NCI-H2029 treated with DMSO at 0.1 percent for 48 hours (cell line): Measurements from ENCODE around the gene SLC35F1.

ENCODE experiments used
- DNase-seq: peaks from one replicate; lab custom pipeline; 2025; lab: John Stamatoyannopoulos, UW

SLC35F1 gene

DNA sequence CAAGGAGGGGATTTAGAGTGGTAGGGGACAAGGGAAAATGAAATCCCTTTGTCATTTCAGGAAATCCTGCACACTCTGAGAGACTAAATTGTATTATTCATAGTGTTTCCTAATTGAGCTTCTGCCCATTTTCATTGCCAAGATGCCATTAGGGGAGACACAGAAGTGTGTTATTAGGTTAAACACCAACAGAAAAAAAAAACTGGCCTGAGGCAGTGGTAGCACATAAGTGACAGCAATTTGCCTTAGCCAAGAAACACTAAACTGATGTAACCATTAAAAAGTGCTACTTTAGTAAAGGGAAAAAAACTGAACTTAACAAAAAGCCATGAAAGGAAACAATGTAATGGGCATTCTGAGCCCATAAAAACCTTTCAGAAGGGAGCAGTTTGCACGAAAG is 370.6 kb downstream of the SLC35F1 start:
- no peak for DNase-seq

DNA sequence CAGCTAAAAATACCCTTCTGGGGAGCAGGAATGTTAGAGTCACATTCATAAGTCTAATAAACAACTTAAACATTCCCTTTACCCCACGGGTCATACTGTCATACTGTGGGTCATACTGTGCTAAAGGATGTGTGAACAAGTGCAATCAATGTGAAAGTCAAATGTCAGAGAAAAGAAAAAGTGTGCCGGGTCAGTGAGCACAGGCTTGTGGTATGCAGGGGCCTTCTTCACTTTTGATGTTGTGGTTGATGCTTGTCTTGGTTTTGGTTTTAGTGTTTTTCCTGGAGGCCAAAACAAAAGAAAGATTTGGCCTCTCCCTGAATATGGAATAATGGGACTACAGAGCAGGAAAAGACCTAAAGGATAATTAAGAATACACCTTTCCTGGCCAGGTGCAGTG is 373.1 kb downstream of the SLC35F1 start:
- no peak for DNase-seq

DNA sequence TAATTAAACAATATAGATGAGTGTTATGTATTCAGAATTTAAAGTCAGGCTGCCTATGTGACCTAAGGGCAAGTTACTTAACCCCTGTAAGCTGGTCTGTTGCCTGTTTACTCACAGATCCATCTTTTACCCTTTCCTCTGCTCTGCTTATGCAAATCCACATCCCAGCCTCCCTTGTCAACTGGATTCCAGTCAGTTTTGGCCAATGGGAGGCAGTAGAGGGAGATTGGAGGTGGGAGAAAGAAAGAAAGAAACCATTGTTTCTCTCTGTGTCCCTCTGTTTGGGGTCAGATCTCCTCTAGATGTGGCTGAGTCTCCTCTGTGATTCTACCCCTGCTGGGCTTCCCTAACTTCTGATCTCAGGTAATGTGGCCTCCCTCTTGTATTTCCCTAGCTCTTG is 374.2 kb downstream of the SLC35F1 start:
- no peak for DNase-seq

DNA sequence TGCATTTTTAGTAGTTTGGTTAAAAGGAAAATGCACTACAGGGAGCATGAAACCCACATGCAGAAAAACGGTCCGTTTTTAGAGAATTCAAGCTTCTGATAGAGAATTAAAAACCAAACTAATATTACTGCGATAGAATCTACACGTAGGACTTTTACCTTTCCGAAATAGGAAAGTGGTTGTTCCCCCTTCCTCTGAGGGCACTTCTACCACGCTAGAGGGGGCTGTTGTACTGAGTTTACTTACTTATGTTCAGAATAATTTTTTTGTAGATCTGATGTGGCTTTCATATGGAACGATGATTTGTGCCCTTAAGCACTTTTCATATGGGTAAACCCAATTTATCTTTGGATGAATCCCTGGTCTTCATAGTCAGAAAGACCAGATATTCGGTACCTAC is 376.7 kb downstream of the SLC35F1 start:
- peak; percentile 94 for DNase-seq

DNA sequence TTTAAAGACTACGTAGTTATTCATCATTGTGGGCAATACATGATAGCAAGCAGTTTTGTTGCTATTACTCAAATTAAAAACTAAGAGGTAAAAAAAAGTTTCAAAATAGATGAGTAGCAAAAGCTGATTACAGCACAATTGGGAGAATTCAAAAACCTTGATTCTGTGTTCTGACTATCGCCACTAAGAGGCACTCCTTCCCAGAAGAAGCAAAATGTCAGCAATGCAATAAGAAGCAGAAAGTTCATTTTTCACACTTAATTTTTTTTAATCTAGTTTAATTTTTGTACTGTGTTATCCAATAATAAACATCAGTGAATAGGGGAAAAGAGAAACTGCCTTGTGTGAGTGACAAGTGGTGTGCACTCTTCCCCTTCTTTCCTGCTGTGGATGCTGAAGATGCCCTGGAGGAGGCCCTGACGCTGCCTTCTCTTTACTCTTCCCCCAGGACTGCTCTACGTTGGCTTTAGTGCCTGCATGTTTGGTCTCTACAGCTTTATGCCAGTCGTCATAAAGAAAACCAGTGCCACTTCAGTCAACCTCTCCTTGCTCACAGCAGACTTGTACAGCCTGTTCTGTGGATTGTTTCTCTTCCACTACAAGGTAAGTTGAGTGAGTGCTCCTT is 377.8 kb downstream of the SLC35F1 start:
- DNase-seq, result no peak

DNA sequence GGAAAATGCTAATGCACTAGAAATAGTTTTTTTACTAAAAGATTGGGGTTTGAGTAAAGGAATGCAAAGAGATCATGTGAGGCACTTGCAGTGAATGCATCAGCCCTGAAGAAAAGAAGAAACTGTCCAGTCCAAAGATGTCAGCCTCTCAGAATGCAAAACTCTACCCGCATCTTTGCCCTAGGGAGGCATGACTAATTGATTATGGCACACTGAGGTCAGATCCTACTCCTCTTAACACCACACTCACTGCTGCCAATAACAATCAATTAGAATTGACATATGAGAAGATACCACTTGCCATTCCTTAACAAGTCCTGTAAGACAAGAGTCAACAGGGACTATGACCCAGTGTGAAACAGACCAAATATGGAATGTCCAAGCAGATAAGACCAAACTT is 378.7 kb downstream of the SLC35F1 start:
- DNase-seq, result no peak

DNA sequence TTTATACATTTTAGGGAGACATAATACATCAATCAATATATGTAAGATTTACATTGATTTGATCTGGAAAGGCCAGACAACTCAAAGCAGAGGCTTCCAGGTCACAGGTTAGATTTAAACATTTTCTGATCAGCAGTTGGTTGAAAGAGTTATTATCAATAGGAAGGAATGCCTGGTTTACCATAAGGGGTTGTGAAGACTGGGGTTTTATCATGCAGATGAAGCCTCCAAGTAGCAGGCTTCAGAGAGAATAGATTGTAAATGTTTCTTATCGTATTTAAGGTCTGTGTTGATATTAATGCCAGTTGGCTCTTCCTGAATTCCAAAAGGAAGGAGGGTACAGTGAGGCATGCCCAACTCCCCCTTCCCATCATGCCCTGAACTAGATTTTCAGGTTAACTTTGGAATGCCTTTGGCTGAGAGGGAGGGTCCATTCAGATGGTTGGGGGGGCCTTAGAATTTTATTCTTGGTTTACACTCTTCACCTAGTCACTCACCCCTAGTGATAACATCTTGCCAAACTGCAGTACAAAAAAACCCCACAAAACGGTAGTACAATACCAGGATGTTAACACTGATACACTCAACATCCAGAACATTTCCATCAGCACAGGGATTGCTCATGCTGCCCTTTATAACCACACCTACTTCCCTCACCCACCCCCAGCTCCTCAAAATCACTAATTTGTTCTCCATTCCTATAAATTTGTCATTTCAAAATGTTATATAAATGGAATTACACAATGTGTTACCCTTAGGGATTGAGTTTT is 381.5 kb downstream of the SLC35F1 start:
- no peak for DNase-seq

DNA sequence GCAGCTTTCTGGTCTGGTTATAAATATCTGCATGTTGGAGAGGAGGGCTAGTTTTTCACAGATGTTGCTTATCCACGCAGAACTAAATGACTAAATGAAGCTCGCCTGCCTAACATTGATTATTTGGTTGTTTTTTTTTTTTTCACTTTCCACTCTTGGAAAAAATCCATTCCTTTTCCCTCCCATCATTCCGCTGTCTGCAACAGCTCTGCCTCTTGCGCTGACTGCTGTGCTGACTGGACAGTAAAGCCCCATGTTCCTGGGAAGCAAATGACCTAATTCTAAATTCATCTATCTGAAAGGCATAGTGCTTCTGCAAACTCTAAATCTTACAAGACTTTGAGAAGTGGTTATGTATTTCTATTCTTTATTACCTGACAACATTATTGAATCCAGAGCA is 385.5 kb downstream of the SLC35F1 start:
- DNase-seq, result no peak

DNA sequence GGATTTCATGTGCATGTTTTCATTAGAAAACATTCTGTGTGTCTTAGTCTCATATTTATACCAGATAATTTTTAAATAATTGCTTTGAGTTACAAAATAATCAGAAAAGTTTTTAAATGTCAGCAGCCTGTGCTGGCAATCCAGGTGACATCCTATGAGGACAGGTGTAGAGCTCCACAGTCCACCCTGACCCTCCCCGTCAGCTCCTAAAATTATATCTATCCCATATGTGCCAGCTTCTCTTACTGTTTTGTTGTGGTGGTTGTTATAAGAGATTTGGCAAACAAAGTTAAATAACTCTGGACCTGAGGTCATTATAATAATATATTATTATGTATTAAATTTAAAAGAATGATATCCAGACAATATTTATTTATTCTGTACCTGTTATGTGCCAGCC is 387.8 kb downstream of the SLC35F1 start:
- no peak for DNase-seq

DNA sequence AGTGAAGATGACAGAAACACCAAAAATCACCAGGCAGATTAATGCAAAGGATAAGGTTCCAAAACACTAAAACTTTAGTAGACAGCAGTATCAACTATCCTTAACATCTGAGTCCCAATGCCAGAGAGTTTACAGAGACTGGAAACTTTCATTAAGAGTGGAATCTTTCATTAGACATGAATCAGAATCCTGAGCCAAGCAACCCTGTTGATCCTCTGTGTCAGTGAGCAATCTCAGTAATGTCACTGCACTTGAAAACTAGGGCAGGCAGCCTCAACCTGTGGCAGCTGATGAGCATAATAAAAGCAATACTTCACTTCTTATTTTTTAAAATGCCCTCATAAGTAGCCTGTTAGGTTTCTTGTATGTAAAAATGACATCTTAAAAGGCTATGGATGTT is 388.3 kb downstream of the SLC35F1 start:
- DNase-seq, result no peak

DNA sequence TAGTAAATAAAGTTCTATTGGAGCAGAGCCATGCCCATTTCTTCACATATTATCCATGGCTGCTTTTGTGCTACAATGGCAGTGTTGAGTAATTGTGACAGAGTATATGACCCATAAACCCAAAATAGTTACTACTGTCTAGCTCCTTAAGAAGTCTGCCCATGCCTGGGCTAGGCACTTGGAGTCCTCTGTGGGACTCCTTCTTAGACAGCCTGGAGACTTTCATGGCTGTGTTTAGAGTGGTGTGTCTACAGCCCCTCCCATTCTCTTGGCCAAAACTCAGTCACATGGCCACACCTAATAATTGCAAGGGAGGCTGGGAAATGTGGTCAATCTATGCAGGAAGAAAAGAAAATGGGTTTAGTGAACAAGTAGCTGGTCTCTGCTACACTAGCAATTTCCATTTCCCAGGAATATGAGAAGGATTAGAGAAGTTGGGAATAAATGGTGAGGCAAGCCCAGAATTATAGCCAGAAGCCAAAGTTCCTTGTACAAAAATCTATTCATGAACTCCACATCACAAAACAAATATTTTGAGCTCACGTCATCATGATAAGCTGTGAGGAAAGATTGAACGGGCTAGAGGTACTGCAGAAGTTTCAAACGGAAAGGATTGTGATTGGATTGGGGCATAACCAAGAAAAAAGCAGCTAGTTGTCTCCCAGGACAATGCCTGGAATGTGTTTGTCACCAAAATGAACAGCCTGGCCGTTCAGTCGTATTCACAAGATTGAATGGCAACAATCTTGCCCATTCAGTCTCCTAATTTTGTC is 389.3 kb downstream of the SLC35F1 start:
- no peak for DNase-seq

DNA sequence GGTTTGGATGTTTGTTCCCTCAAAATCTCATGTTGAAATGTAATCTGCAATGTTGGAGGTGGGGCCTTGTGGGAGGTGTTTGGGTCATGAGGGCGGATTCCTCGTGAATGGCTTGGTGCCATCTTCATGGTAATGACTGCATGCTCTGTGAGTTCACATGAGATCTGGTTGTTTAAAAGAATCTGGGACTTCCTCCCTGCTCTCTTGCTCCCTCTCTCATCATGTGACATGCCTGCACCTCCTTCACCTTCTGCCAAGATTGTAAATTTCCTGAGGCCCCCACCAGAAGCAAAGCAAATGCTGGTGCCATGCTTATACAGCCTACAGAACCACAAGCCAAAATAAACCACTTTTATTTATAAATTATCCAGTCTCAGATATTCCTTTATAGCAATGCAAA is 390.8 kb downstream of the SLC35F1 start:
- no peak for DNase-seq

DNA sequence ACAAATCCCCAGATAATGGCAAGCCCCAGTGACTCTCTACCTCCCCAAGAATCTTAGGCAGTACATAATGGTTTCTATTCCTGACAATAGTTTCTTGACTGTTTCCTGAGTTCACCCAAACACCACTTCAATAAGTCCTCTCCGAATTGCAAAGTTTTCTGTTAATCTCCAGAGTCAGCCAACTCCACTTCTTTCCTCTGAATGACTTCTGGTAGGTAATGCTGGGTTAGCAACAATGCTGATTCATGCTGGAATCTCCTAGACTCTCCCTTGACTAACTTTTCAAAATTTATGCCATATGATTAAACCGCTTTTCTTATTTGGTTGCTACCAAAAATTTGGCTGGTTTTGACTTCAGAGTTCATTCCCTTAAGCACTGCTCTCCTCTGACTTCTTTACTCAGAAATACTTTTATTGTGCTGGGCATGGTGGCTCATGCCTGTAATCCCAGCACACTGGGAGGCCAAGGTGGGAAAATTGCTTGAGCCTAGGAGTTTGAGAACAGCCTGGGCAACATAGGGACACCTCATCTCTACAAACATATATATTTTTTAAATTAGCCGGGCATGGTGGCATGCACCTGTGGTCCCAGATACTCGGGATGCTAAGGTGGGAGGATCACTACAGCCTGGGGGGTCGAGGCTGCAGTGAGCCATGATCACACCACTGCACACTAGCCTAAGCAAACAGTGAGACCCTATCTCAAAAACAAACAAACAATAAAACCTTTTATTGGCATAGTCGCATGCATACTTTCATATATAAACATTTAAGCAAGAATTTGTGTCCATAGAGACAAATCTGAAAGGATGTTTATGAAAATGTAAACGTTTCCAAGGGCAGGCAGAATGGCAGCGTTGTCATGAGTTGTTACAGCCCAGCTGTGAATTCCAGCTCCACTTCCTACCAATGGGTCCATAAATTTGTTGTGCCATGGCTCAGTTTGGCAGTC is 391.7 kb downstream of the SLC35F1 start:
- DNase-seq, result no peak

DNA sequence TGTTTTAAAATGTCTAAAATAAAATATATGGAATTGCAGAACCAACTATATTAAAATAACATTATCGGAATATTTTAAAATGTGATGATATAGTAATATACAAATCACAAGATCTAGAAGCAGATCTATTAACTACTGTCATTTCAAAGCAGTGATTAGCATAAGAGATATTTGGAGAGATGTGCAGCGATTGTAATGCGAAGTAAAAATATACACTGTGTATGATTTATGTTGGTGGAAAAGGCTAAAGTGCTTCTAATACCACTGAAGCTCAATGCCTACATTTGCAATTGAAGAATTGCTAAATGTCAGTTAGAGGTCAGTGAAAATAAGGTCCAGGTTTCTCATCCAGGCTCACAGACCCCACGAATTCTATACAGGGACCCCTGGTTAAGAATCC is 392.4 kb downstream of the SLC35F1 start:
- no peak for DNase-seq

DNA sequence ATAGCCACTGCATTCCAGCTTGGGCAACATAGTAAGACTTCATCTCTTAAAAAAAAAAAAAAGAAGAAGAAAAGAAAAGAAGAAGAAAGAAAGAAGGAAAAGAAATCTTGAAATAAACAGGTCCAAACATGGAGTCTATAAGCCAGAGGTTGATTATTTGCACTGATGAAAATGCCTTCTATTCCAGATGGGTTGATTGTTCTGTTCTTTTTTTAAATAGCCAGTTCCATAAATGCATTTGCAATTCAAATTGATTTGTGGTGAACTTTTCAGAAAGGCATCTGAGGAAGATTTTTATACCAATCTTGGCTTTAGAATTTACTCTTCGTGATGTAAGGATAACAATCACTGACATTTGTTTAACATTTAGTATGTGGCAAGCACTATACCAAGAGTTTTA is 397.3 kb downstream of the SLC35F1 start:
- no peak for DNase-seq

DNA sequence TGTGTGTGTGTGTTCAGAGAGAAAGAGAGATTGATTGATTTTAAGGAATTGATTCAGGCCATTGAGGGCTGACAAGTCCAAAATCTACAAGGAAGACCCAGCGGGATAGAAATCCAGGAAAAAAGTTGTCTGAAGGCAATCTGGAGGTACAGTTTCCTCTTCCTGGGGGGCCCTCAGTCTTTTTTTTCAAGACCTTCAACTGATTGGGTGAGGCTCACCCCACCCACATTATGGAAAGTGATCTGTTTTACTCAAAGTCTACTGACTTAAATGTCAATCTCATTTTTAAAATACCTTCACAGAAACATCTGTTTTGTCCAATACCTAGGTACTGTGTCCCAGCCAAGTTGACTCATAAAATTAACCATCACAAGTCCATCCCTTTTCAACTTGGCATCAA is 398.0 kb downstream of the SLC35F1 start:
- no peak for DNase-seq

DNA sequence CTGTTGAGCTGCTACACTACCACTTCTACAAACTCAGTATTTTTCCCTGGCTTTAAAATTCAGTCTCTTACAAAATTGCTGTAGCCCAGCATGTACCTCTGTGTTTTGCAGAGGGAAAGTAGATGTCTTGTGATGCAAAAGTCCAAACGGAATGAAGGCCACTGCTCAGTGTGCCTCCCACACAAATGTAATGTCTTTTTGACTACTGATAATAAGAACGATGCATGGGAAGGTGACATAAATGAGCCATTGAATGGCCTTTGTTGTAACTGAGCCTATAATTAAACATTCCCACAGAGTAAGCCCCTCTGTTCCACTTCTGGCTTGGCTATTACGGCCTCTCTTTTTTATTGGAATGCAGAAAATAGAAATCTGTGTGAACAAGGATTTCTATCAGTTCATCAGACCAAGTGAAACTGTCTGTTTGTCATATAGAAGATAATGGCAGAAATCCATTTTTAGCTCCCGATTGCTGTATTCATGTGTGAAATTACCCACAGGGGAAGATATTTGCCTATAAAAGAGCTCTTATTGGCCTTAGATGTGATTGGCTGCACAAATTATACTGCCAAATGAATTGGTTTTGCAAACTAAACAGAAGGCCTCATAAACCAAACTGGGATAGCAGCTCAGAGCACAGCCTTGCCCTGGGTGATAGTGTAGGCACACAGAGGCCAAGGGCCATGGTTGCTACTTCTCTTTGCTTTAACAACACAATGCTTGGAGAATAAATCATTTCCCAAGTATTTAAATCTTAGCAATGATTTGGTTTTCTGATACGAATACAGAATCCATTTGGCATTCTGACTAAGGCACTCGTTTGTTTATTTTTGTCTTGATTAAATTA is 399.6 kb downstream of the SLC35F1 start:
- no peak for DNase-seq

DNA sequence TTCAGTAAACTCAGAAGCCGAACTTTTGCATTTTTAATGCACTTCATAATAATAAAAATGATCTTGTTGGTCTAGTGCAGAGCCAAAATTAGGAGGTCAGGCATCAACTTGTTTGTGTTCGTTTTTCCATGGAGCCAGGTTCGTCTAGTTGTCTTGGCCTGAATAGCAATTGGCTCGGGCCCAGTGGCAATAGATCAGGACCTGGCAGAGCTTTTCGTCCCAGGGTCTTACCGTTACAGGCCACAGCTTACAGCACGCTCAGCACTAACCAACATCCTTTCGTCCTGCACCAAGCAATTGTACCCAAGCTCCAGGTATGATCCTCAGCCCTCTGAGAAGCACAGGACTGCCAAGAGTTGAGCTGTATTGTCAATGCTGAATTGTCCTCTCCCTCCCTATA is 400.5 kb downstream of the SLC35F1 start:
- DNase-seq, result no peak

DNA sequence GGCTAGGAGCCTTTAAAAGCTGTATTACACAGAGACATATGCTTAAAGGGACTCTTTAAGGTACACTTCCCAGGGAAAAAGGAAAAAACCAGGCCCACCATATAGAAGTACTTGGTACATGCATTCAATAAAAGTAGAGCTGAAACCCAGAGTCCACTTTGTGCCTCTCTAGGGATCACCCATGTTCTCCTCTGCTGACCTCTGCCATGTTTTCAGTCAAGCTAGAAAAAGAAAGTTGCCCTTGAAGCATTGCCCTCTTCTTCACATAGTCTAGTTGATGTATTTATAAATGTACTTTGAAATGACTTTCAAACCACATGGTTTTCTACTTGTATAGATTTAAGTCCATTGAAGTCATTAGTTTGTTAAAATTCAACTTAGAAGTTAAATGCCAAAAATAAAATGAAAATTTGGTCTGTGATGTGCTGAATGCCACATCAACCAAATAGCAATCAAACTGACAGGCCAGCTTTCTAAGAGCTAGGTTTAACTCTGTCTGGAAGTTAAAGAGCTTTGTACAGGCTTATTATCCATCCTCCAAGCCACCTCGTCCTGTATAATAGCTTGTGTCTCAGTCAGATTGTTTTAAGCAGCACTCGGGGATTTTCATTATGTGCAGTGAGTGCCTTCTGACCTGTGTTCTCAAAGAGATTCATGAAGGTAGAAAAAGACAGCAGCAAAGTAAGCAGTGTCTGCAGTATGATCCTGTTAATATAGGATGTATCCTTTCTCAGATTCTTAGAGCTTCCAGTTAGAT is 402.5 kb downstream of the SLC35F1 start:
- no peak for DNase-seq

DNA sequence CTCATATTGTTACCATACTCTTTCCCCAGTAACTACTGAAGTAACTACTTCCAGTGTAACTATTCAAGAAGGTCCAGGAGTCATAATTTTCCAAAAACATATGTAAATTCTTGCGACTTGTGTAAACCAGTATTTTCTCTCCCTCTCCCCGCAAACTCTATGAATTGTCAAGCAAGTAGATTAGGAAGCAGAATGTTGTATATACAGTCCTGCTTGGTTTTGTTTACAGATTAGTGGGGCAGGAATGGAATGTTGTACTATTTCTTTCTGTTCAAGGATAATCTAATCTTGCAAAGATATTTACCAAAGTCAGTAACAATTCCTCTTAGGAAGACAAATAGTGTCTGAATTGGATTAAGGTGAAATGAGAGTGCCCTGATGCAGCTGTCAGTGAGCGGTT is 406.1 kb downstream of the SLC35F1 start:
- DNase-seq, result no peak
